ENCODE data around the gene NOTCH1. TPM values are rescaled to one million over a fixed set of nuclear protein-coding genes. Genes with fewer than 3 reads are reported as not detected.

Gene NOTCH1
- total RNA-seq, 4 donors from 2014 or later: 48.6 to 90.6 (median 58.8) TPM

DNA sequence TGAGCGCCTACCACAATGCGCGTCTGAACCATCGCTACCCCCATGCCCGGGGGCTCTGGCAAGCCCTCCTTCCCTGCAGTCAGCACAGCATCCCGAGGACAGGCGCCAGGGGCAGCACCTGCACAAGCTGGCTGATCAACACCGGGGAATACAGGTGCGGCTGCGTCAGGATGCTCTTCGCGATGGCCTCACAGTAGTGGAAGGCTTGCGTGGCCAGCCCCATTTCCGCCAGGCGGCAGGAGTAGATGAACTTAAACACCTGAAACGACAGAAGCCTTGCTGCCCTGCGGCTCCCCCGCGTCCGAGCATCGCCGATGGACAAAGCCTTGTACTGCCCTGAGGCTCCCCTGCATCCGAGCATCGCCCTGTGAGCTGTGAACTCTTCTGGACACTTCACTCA, 88.5 kb downstream of the NOTCH1 start:
- Histone ChIP-seq H3K4me1 (no peaks in the 10 kb centered on the region), H3K9me3 (no peaks in the 10 kb centered on the region), H3K4me3 (no peak overlapping the region), H3K36me3 (peaks cover 87 to 99% (median 96%) of the 10 kb centered on the region in 4 donors), H3K27ac (replicated peaks in 1 of 4) (no peak overlapping the region), H3K27me3 (no peaks in the 10 kb centered on the region)
- no peak for DNase-seq (ENCODE audit: extremely low spot score)
- intact Hi-C loops (cut with DNase I): no loop called here
- 97% methylated on average over 18 of the region's 24 CpGs for WGBS
- TF ChIP-seq, protein P1, sequence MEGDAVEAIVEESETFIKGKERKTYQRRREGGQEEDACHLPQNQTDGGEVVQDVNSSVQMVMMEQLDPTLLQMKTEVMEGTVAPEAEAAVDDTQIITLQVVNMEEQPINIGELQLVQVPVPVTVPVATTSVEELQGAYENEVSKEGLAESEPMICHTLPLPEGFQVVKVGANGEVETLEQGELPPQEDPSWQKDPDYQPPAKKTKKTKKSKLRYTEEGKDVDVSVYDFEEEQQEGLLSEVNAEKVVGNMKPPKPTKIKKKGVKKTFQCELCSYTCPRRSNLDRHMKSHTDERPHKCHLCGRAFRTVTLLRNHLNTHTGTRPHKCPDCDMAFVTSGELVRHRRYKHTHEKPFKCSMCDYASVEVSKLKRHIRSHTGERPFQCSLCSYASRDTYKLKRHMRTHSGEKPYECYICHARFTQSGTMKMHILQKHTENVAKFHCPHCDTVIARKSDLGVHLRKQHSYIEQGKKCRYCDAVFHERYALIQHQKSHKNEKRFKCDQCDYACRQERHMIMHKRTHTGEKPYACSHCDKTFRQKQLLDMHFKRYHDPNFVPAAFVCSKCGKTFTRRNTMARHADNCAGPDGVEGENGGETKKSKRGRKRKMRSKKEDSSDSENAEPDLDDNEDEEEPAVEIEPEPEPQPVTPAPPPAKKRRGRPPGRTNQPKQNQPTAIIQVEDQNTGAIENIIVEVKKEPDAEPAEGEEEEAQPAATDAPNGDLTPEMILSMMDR (IDR thresholded peaks at IDR 0.05): no peak
- no peak for TF ChIP-seq POLR2AphosphoS5 (IDR thresholded peaks at IDR 0.05)

DNA sequence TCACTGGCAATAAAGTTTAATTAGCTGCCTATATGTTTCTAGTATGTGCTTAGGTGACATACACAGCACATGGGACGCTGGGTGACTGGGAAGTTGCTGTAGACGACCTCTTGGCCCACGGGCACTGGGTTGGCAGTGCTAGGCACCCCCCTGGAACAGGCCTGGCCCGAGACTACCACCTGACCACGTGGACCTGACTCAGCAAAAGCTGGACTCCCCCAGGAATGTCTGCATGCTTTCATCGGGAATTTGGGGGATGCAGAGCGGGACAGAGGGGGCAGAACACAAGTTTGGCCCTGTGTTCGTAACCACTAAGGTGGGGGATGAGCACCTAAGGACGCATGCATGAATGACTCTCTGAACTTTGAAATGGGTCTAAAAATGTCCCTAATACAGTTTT, 89.6 kb downstream of the NOTCH1 start:
- no peaks in the 10 kb centered on the region for H3K4me1 ChIP-seq
- H3K36me3 ChIP-seq: peaks cover 83 to 99% (median 96%) of the 10 kb centered on the region in 4 donors
- H3K27ac ChIP-seq (replicated peaks in 1 of 4): no peak overlapping the region
- TF ChIP-seq, protein P1 (IDR thresholded peaks at IDR 0.05): no peak
- no peak for TF ChIP-seq EP300 (IDR thresholded peaks at IDR 0.05)
- TF ChIP-seq POLR2A (IDR thresholded peaks at IDR 0.05; ENCODE audit: low read depth): no peak
- no peak for TF ChIP-seq POLR2AphosphoS5 (IDR thresholded peaks at IDR 0.05)
- H3K27me3 ChIP-seq: no peaks in the 10 kb centered on the region
- intact Hi-C loops (cut with DNase I): no loop called here
- 91% methylated on average over 8 of the region's 9 CpGs for WGBS
- no peak for DNase-seq (ENCODE audit: extremely low spot score)
- H3K4me3 ChIP-seq: no peak overlapping the region
- no peaks in the 10 kb centered on the region for H3K9me3 ChIP-seq

DNA sequence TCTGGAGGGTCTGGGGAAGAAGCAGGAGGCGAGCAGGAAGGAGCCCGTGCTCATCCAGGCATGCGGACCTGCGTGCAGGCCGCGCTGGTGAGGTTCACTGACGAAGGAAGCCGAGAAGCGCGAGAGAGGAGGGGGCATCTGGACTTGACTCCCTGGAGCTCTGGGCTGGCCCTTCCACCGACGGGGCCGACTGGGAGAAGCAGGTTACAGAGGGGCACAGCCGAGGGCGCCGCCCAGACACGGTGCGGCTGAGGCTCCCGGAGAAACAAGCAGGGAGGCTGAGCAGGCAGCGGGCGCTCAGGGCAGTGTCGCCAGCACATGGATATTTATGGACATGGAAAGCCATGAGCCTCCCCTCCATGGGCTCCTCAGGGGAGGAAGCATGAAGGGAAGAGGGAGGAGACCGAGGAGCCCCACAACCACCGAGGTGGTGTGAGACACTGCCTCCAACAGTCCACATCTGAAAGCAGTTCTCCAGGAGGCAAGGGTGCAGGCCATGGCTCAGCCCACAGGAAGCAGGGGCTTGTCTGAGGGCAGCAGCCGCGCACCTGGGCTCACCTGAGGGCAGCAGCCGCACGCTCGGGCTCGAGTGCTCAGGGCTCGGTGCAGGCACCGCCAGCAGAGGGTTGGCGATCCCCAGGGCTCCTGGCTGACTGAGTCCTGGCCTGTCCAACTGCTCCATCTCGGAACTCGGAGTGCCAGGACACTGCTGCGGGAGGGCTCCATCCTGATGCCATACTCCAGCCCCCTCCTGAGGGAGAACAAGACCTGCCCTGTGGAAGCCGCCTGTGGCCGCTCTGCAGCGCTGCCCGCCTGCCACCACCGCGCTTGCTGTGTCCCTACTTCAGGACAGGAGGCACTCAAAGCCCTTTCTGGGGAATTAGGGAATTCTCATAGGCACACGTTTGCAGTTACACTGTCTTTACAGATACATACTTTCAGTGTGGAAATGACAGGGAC, 90.5 kb downstream of the NOTCH1 start:
- TF ChIP-seq POLR2AphosphoS5 (IDR thresholded peaks at IDR 0.05): no peak
- TF ChIP-seq POLR2A (IDR thresholded peaks at IDR 0.05; ENCODE audit: low read depth): no peak
- TF ChIP-seq, protein P1 (IDR thresholded peaks at IDR 0.05): no peak
- no peak for TF ChIP-seq EP300 (IDR thresholded peaks at IDR 0.05)
- 88% methylated on average over 32 of the region's 43 CpGs for WGBS
- no peaks in the 10 kb centered on the region for H3K9me3 ChIP-seq
- peaks cover 84 to 99% (median 96%) of the 10 kb centered on the region in 4 donors for H3K36me3 ChIP-seq
- DNase-seq (ENCODE audit: extremely low spot score): no peak
- no peak overlapping the region for H3K4me3 ChIP-seq
- H3K27me3 ChIP-seq: no peaks in the 10 kb centered on the region
- H3K27ac ChIP-seq (replicated peaks in 1 of 4): no peak overlapping the region
- H3K4me1 ChIP-seq: no peaks in the 10 kb centered on the region
- intact Hi-C loops (cut with DNase I): no loop called here

DNA sequence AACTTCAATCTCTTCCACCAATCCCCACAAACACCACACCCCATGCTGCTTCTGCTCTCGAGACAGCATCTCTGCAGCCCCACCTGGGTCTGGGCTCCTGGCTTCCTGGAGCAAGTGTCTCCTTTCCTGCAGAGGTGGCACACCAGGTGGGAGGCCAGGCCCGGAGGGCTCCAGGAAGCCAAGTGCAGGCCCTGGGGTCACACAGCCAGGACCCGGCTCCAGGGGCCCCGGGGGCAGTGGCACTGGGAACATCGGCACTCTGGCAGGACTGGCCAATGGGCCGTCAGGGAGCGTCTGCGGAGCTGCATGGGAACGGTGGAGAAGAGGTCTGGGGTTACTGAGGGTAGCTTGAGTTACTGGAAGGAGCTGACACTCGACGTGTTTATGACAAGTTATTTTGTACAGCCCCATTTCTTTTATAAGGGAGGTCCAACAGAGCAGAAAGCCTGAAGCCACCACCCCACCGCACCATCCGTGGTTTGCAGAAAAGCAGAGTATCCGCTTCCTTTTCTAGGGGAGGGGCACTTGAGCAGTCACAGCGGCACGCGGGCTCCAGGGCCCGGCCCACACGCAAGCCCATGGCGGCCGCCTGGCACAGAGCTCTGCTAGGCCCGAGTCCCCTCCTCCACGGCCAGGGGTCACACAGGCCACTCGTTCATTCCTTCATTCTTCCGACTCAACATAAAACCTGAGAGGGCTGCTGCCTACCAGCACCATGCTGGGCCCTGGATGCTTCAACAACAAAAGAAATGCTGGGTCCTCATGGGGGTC, 91.6 kb downstream of the NOTCH1 start:
- intact Hi-C loops (cut with DNase I): no loop called here
- DNase-seq (ENCODE audit: extremely low spot score): no peak
- Histone ChIP-seq H3K9me3 (no peaks in the 10 kb centered on the region), H3K27me3 (no peaks in the 10 kb centered on the region), H3K4me1 (no peaks in the 10 kb centered on the region), H3K36me3 (peaks cover 82 to 99% (median 96%) of the 10 kb centered on the region in 4 donors), H3K4me3 (no peak overlapping the region), H3K27ac (replicated peaks in 1 of 4) (no peak overlapping the region)
- TF ChIP-seq, protein P1 (IDR thresholded peaks at IDR 0.05): no peak
- no peak for TF ChIP-seq EP300 (IDR thresholded peaks at IDR 0.05)
- TF ChIP-seq POLR2A (IDR thresholded peaks at IDR 0.05; ENCODE audit: low read depth): no peak
- no peak for TF ChIP-seq POLR2AphosphoS5 (IDR thresholded peaks at IDR 0.05)
- WGBS: 88% methylated on average over 24 of the region's 25 CpGs
